ENCODE results near the gene TMEM69. TPM values are rescaled to one million over a fixed set of nuclear protein-coding genes. Genes with fewer than 3 reads are reported as not detected.

The TMEM69 gene
- total and polyA plus RNA-seq, 2 of the 13 experiments (the other 11 are each of a cell fraction or from before 2014, with no cell fraction given) = 25.4 to 135 TPM

GRCh38 chr1:45686015-45686287 lies 2.0 kb upstream of the TMEM69 start (continued):
- TF ChIP-seq ZBTB26 (CRISPR knock-in tag; IDR thresholded peaks at IDR 0.05; ENCODE audit: borderline replicate concordance) = 0 out of 2 replicates have a peak, but pooled peaks have one; percentile 1
- TF ChIP-seq TRAFD1 (CRISPR knock-in tag; IDR thresholded peaks at IDR 0.05; ENCODE audit: borderline replicate concordance) = no peak
- TF ChIP-seq ZNF687 (CRISPR knock-in tag; IDR thresholded peaks at IDR 0.05) = no peak
- peak; percentile 49; the same call in 1 of the 2 replicates for TF ChIP-seq KMT2A (CRISPR knock-in tag; IDR thresholded peaks at IDR 0.05)
- peak; percentile 69; the same call in 1 of the 2 replicates for TF ChIP-seq AHR (CRISPR knock-in tag; IDR thresholded peaks at IDR 0.05)

Data from HepG2 (cell line).